Measurements from ENCODE around the gene DALRD3. TPM values are rescaled to one million over a fixed set of nuclear protein-coding genes. Genes with fewer than 3 reads are reported as not detected.

The DALRD3 gene
- polyA plus RNA-seq, 2 of the 4 experiments (the other 2 are of a cell fraction): 20.5 to 35.8 TPM

GRCh38 chr3:49015072-49015471 is 3.3 kb downstream of the DALRD3 start:
- ChIA-PET CTCF (interaction anchor here (1.0 to 30.1 kb wide), 4 partner anchors 7 to 24 kb away, joined by 3 to 385 read pairs (median 36); partner anchors contain the start of genes P4HTM and WDR6), POLR2A (no interaction called here)
- 91% methylated on average over 5 of the region's 8 CpGs for WGBS (ENCODE audit: missing lambda C conversion rate)
- no peak overlapping the region for H3K4me3 ChIP-seq
- TF ChIP-seq POLR2A (IDR thresholded peaks at IDR 0.05; ENCODE audit: low read length) (no peak), JUNB (IDR thresholded peaks at IDR 0.05) (no peak), FOSL2 (IDR thresholded peaks at IDR 0.05) (no peak), FOSL2 (CRISPR knock-in tag; IDR thresholded peaks at IDR 0.05) (no peak), BCL3 (IDR thresholded peaks at IDR 0.05) (no peak), REST (IDR thresholded peaks at IDR 0.05) (no peak), E2F6 (IDR thresholded peaks at IDR 0.05; ENCODE audit: borderline replicate concordance, low read depth) (no peak), RFX5 (IDR thresholded peaks at IDR 0.05) (no peak), NFE2L2 (conservative IDR thresholded peaks at IDR 0.05; ENCODE audit: low read length) (no peak), USF2 (IDR thresholded peaks at IDR 0.05) (no peak), NPAS2 (CRISPR knock-in tag; IDR thresholded peaks at IDR 0.05; ENCODE audit: borderline replicate concordance) (no peak), HDAC2 (IDR thresholded peaks at IDR 0.05) (no peak)
- H3K27ac ChIP-seq: no peak overlapping the region
- no peak overlapping the region for H3K4me2 ChIP-seq
- peaks cover 17% of the 10 kb centered on the region for H3K4me1 ChIP-seq
- DNase-seq (ENCODE audit: low read depth in 1 of 2, low spot score in 1 of 2) (no peak), ATAC-seq (no peak), FAIRE-seq (no peak)
- H3K9me3 ChIP-seq: no peaks in the 10 kb centered on the region

GRCh38 chr3:49013738-49014660 is 4.4 kb downstream of the DALRD3 start:
- ATAC-seq: peak; percentile 58 to 69
- peaks cover 7% of the 10 kb centered on the region for H3K4me1 ChIP-seq
- H3K9me3 ChIP-seq: no peaks in the 10 kb centered on the region
- no peak overlapping the region for H3K4me3 ChIP-seq
- H3K27ac ChIP-seq: no peak overlapping the region
- WGBS (ENCODE audit: missing lambda C conversion rate): 79% methylated on average over 14 of the region's 24 CpGs
- peak; percentile 43 to 63 for DNase-seq (ENCODE audit: low read depth in 1 of 2, low spot score in 1 of 2)
- POLR2A ChIA-PET: interaction anchor here (0.7 kb wide), 1 partner anchor 8 kb away, joined by 3 read pairs; the partner anchor contains the start of gene NDUFAF3
- H3K4me2 ChIP-seq: no peak overlapping the region
- no peak for FAIRE-seq
- CTCF ChIA-PET: interaction anchor here (0.8 to 30.1 kb wide), 9 partner anchors 7 to 435 kb away, joined by 3 to 385 read pairs (median 5); partner anchors contain the start of genes IMPDH2, NDUFAF3 and P4HTM
- TF ChIP-seq REST (IDR thresholded peaks at IDR 0.05) (no peak), KDM1A (IDR thresholded peaks at IDR 0.05; ENCODE audit: low read depth) (no peak), PBX3 (IDR thresholded peaks at IDR 0.05) (no peak), RAD21 (conservative IDR thresholded peaks at IDR 0.05 in 1 of 2, IDR thresholded peaks at IDR 0.05 in 1 of 2) (peak; percentile 18 to 28; a peak in 1 of 5 replicates), PHF8 (IDR thresholded peaks at IDR 0.05; ENCODE audit: borderline replicate concordance, low read depth) (no peak), SMC3 (IDR thresholded peaks at IDR 0.05) (peak; percentile 24; the same call in 1 of the 3 replicates), TFCP2L1 (CRISPR knock-in tag; IDR thresholded peaks at IDR 0.05) (no peak), USF2 (IDR thresholded peaks at IDR 0.05) (no peak), CTCF (IDR thresholded peaks at IDR 0.05) (peak; percentile 32), FOSL2 (IDR thresholded peaks at IDR 0.05) (no peak), FOSL2 (CRISPR knock-in tag; IDR thresholded peaks at IDR 0.05) (no peak)
